WTC11 (cell line): ENCODE data around the gene SH3BGR. TPM values are rescaled to one million over a fixed set of nuclear protein-coding genes. Genes with fewer than 3 reads are reported as not detected.

Source experiments
- ATAC-seq: fragments of 200-7000 bp; cut with Tn5 transposase; 2 replicates; pipeline ENCODE4 v1.10.0; 2021; ENCODE audit warnings: mild to moderate bottlenecking, moderate library complexity
- CTCF ChIA-PET: fragments of 300-600 bp; sonication (Branson Sonifier 250); formaldehyde crosslinking; loops from one replicate; lab custom pipeline; 2021; ENCODE audit warnings: antibody characterized with exemption; lab: Charles Lee
- POLR2A ChIA-PET: fragments of 350-600 bp; sonication (Branson Sonifier 250); formaldehyde crosslinking; loops from one replicate; lab custom pipeline; 2021; ENCODE audit warnings: antibody characterized with exemption; lab: Charles Lee
- DNase-seq: peaks from one replicate; pipeline ENCODE4 v3.0.0; 2021; ENCODE audit warnings: low spot score
- H3K27ac Mint-ChIP-seq: 2 replicates; pipeline ENCODE4 v1.8.0; 2021; ENCODE audit warnings: mixed read lengths
- H3K27me3 Mint-ChIP-seq: 2 replicates; pipeline ENCODE4 v1.8.0; 2021; ENCODE audit warnings: low read depth, mild to moderate bottlenecking, moderate library complexity, mixed read lengths
- H3K36me3 Mint-ChIP-seq: 2 replicates; pipeline ENCODE4 v1.8.0; 2021; ENCODE audit warnings: mixed read lengths
- H3K4me1 Mint-ChIP-seq: 2 replicates; pipeline ENCODE4 v1.8.0; 2022; ENCODE audit warnings: mixed read lengths
- H3K4me3 Mint-ChIP-seq: 2 replicates; pipeline ENCODE4 v1.8.0; 2021; ENCODE audit warnings: mild to moderate bottlenecking, moderate library complexity, mixed read lengths
- H3K9me3 Mint-ChIP-seq: 2 replicates; pipeline ENCODE4 v1.8.0; 2021; ENCODE audit warnings: mixed read lengths
- ATF3 ChIP-seq: sonication (generic); formaldehyde crosslinking; conservative IDR thresholded peaks from 2 replicates; pipeline ENCODE4 v1.8.1; 2022; ENCODE audit warnings: mild to moderate bottlenecking, missing genetic modification reagents
- CBFB ChIP-seq: sonication (generic); formaldehyde crosslinking; IDR thresholded peaks from 2 replicates; pipeline ENCODE4 v1.8.1; 2022; ENCODE audit warnings: mild to moderate bottlenecking, low read depth, missing genetic modification reagents
- CTCF ChIP-seq: fragments of 200-600 bp; IDR thresholded peaks from 2 replicates; pipeline ENCODE4 v1.8.0; 2022; ENCODE audit warnings: antibody characterized with exemption
- FOXJ3 ChIP-seq: sonication (generic); formaldehyde crosslinking; IDR thresholded peaks from 2 replicates; pipeline ENCODE4 v1.9.0; 2021; ENCODE audit warnings: missing genetic modification reagents, mild to moderate bottlenecking, borderline replicate concordance
- HMGA2 ChIP-seq: fragments of 250-450 bp; sonication (Bioruptor Pico); IDR thresholded peaks from 2 replicates; pipeline ENCODE4 v1.4.0; 2021; ENCODE audit warnings: mild to moderate bottlenecking, moderate library complexity
- HMGXB4 ChIP-seq: sonication (generic); formaldehyde crosslinking; IDR thresholded peaks from 2 replicates; pipeline ENCODE4 v1.8.1; 2023; ENCODE audit warnings: mild to moderate bottlenecking, moderate library complexity, missing genetic modification reagents
- KAT7 ChIP-seq: sonication (generic); formaldehyde crosslinking; IDR thresholded peaks from 2 replicates; pipeline ENCODE4 v1.8.1; 2023; ENCODE audit warnings: missing genetic modification reagents, mild to moderate bottlenecking, borderline replicate concordance
- MYBL2 ChIP-seq: sonication (generic); formaldehyde crosslinking; IDR thresholded peaks from 2 replicates; pipeline ENCODE4 v1.8.1; 2023; ENCODE audit warnings: mild to moderate bottlenecking, moderate library complexity, missing genetic modification reagents
- NFYB ChIP-seq: sonication (generic); formaldehyde crosslinking; conservative IDR thresholded peaks from 2 replicates; pipeline ENCODE4 v1.8.0; 2022; ENCODE audit warnings: low read depth, missing genetic modification reagents
- RORB ChIP-seq: fragments of 250-450 bp; sonication (Bioruptor Pico); IDR thresholded peaks from 2 replicates; pipeline ENCODE4 v1.9.0; 2021; ENCODE audit warnings: mild to moderate bottlenecking
- SMAD4 ChIP-seq: sonication (generic); formaldehyde crosslinking; IDR thresholded peaks from 2 replicates; pipeline ENCODE4 v1.8.0; 2022; ENCODE audit warnings: mild to moderate bottlenecking, missing genetic modification reagents
- SOX15 ChIP-seq: fragments of 250-450 bp; sonication (Bioruptor Pico); IDR thresholded peaks from 2 replicates; pipeline ENCODE4 v1.9.0; 2021; ENCODE audit warnings: mild to moderate bottlenecking
- STAT6 ChIP-seq: sonication (generic); formaldehyde crosslinking; conservative IDR thresholded peaks from 2 replicates; pipeline ENCODE4 v1.8.1; 2023; ENCODE audit warnings: mild to moderate bottlenecking, low read depth, missing genetic modification reagents, moderate library complexity
- TP53 ChIP-seq: sonication (generic); formaldehyde crosslinking; IDR thresholded peaks from 2 replicates; pipeline ENCODE4 v1.8.1; 2023; ENCODE audit warnings: mild to moderate bottlenecking, missing genetic modification reagents
- ZNF232 ChIP-seq: sonication (generic); formaldehyde crosslinking; IDR thresholded peaks from 2 replicates; pipeline ENCODE4 v1.8.0; 2022; ENCODE audit warnings: mild to moderate bottlenecking, missing genetic modification reagents
- ZNF263 ChIP-seq: sonication (generic); formaldehyde crosslinking; IDR thresholded peaks from 2 replicates; pipeline ENCODE4 v1.8.1; 2022; ENCODE audit warnings: low read depth, mild to moderate bottlenecking, moderate library complexity, missing genetic modification reagents
- ZNF671 ChIP-seq: fragments of 250-450 bp; sonication (Bioruptor Pico); IDR thresholded peaks from 2 replicates; pipeline ENCODE4 v1.8.0; 2021; ENCODE audit warnings: mild to moderate bottlenecking
- total RNA-seq: library from RNA; stranded (reverse); gene quantifications from 3 replicates; pipeline ENCODE4 v1.2.3, GENCODE V29; 2021
- TF ChIP-seq, protein P1 (sequence below): fragments of 250-450 bp; sonication (Bioruptor Pico); IDR thresholded peaks from 2 replicates; pipeline ENCODE4 v1.9.0; 2021; ENCODE audit warnings: mild to moderate bottlenecking, borderline replicate concordance
- TF ChIP-seq, protein P2 (sequence below): sonication (generic); formaldehyde crosslinking; IDR thresholded peaks from 2 replicates; pipeline ENCODE4 v1.8.1; 2022; ENCODE audit warnings: mild to moderate bottlenecking, missing genetic modification reagents, moderate library complexity, borderline replicate concordance

The SH3BGR gene
- total RNA-seq, 1 experiment from 2014 or later: 3.2 TPM

GRCh38 chr21:39480271-39480670 lies 28.5 kb downstream of the SH3BGR start:
- Mint-ChIP-seq H3K36me3 (peaks cover 6% of the 10 kb centered on the region), H3K27me3 (no peaks in the 10 kb centered on the region), H3K4me1 (peaks cover 10% of the 10 kb centered on the region), H3K27ac (no peak overlapping the region)
- ChIA-PET CTCF (no interaction called here), POLR2A (no interaction called here)
- ATAC-seq: no peak
- TF ChIP-seq FOXJ3: no peak
- TF ChIP-seq HMGA2: no peak
- no peak for TF ChIP-seq ZNF671 (CRISPR knock-in tag)
- TF ChIP-seq NFYB (CRISPR knock-in tag): no peak
- TF ChIP-seq, protein P1, sequence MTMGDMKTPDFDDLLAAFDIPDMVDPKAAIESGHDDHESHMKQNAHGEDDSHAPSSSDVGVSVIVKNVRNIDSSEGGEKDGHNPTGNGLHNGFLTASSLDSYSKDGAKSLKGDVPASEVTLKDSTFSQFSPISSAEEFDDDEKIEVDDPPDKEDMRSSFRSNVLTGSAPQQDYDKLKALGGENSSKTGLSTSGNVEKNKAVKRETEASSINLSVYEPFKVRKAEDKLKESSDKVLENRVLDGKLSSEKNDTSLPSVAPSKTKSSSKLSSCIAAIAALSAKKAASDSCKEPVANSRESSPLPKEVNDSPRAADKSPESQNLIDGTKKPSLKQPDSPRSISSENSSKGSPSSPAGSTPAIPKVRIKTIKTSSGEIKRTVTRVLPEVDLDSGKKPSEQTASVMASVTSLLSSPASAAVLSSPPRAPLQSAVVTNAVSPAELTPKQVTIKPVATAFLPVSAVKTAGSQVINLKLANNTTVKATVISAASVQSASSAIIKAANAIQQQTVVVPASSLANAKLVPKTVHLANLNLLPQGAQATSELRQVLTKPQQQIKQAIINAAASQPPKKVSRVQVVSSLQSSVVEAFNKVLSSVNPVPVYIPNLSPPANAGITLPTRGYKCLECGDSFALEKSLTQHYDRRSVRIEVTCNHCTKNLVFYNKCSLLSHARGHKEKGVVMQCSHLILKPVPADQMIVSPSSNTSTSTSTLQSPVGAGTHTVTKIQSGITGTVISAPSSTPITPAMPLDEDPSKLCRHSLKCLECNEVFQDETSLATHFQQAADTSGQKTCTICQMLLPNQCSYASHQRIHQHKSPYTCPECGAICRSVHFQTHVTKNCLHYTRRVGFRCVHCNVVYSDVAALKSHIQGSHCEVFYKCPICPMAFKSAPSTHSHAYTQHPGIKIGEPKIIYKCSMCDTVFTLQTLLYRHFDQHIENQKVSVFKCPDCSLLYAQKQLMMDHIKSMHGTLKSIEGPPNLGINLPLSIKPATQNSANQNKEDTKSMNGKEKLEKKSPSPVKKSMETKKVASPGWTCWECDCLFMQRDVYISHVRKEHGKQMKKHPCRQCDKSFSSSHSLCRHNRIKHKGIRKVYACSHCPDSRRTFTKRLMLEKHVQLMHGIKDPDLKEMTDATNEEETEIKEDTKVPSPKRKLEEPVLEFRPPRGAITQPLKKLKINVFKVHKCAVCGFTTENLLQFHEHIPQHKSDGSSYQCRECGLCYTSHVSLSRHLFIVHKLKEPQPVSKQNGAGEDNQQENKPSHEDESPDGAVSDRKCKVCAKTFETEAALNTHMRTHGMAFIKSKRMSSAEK (CRISPR knock-in tag): no peak
- no peak for TF ChIP-seq ATF3 (CRISPR knock-in tag)
- no peak for TF ChIP-seq CTCF
- no peak for TF ChIP-seq SMAD4 (CRISPR knock-in tag)
- no peak for TF ChIP-seq SOX15
- no peak for TF ChIP-seq STAT6 (CRISPR knock-in tag)
- no peak for TF ChIP-seq MYBL2
- TF ChIP-seq HMGXB4: no peak
- TF ChIP-seq CBFB (CRISPR knock-in tag): no peak
- no peak for TF ChIP-seq KAT7 (CRISPR knock-in tag)
- no peak for TF ChIP-seq TP53 (CRISPR knock-in tag)
- TF ChIP-seq ZNF263 (CRISPR knock-in tag): no peak
- TF ChIP-seq RORB: no peak
- TF ChIP-seq ZNF232: no peak
- TF ChIP-seq, protein P2, sequence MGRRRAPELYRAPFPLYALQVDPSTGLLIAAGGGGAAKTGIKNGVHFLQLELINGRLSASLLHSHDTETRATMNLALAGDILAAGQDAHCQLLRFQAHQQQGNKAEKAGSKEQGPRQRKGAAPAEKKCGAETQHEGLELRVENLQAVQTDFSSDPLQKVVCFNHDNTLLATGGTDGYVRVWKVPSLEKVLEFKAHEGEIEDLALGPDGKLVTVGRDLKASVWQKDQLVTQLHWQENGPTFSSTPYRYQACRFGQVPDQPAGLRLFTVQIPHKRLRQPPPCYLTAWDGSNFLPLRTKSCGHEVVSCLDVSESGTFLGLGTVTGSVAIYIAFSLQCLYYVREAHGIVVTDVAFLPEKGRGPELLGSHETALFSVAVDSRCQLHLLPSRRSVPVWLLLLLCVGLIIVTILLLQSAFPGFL (CRISPR knock-in tag): no peak
- TF ChIP-seq, all 79 proteins: peak for 0
- no peak for DNase-seq
- peaks cover 10% of the 10 kb centered on the region for H3K9me3 Mint-ChIP-seq
- H3K4me3 Mint-ChIP-seq: no peak overlapping the region
